ENCODE measurements around the gene RANBP9. TPM values are rescaled to one million over a fixed set of nuclear protein-coding genes. Genes with fewer than 3 reads are reported as not detected.

The RANBP9 gene
- total RNA-seq, 1 donor from 2014 or later, result 41.8 TPM

DNA sequence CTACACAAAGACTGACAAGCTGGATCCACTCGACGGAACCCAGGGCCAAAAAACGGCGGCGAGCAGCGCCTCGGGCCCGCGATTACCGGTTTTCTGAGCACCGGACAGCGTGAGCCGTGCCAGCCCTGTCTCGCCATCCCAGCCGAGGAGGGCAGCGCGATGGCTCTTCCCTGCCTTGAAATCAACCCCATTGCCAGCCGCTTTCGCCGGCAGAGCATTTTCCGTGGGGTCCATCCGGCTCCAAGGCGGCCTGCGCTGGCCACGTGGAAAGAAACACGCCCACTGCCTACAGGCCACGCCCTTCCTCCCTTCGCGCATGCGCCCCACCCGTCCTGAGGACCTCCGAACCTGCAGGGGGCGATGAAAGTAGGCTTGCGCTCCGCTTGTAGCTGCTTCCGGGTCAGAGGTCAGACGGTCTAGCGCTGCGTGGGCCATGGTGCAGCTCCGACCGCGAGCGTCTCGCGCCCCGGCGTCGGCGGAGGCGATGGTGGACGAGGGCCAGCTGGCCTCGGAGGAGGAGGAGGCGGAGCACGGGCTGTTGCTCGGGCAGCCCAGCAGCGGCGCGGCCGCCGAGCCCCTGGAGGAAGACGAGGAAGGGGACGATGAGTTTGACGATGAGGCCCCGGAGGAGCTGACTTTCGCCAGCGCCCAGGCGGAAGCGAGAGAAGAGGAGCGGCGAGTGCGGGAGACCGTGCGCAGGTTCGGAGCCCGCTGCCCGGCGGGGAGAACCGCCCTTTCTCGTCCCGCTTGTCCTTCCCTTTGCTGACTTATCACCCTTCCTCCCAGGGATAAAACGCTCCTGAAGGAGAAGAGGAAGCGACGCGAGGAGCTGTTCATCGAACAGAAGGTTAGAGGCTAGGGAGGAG lies 96.5 kb downstream of the RANBP9 start, which contains the start of gene NOL7:
TSS of gene NOL7 (plus strand) at position 410 of the 866 bp plus-strand sequence. CDS start at position 434, 24 bp downstream.
- intact Hi-C loops (cut with DNase I), result no loop called here
- peak; percentile 99 for ATAC-seq
- DNase-seq (ENCODE audit: low spot score), result peak; percentile 99

- ATAC-seq (peak; percentile 52), DNase-seq (ENCODE audit: low spot score) (no peak)
- intact Hi-C loops (cut with DNase I), result no loop called here
Observed at GRCh38 chr6:13614126-13614925, 97.3 kb downstream of the RANBP9 start.

- no peak for DNase-seq (ENCODE audit: low spot score)
- ATAC-seq, result no peak
- intact Hi-C loops (cut with DNase I), result no loop called here
Observed at GRCh38 chr6:13613029-13613594, 98.5 kb downstream of the RANBP9 start.

DNA sequence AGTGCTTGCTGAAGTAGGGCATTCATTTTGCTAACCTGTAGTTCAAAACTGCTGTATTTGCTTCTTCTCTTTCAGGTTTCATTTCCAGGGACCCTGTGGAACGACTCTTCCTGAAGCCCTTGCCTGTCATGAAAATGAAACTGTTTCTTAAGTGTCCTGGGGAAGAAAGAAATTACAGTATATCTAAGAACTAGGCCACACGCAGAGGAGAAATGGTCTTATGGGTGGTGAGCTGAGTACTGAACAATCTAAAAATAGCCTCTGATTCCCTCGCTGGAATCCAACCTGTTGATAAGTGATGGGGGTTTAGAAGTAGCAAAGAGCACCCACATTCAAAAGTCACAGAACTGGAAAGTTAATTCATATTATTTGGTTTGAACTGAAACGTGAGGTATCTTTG lies 99.9 kb downstream of the RANBP9 start:
- ATAC-seq (no peak), DNase-seq (ENCODE audit: low spot score) (no peak)
- intact Hi-C loops (cut with DNase I), result no loop called here

- DNase-seq (ENCODE audit: low spot score) (no peak), ATAC-seq (no peak)
- intact Hi-C loops (cut with DNase I), result no loop called here
Observed at GRCh38 chr6:13605634-13606033, 106.0 kb downstream of the RANBP9 start.

- no peak for ATAC-seq
- intact Hi-C loops (cut with DNase I), result no loop called here
- DNase-seq (ENCODE audit: low spot score), result no peak
Observed at GRCh38 chr6:13604546-13605416, 106.9 kb downstream of the RANBP9 start.

- intact Hi-C loops (cut with DNase I), result no loop called here
- DNase-seq (ENCODE audit: low spot score), result no peak
- no peak for ATAC-seq
Observed at GRCh38 chr6:13604135-13604534, 107.5 kb downstream of the RANBP9 start.

DNA sequence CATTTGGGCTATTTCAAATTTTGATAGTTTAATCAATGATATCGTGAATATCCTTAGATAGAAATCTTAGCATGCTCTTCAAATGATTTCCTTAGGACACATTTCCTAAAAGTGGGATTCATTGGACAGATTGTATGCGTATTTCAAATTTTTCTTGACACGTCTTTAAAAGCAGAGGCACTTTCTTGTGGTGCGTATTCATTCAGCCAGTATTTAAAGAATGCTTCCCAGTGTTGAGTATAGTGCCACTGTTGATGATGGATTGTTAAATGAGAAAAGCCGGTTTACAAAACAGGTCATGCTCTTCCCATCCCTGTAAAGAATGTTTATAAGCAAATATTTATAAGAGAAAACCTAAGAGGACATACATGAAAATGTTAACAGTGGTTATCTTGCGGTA lies 111.6 kb downstream of the RANBP9 start:
- DNase-seq (ENCODE audit: low spot score) (no peak), ATAC-seq (no peak)
- intact Hi-C loops (cut with DNase I), result no loop called here

- intact Hi-C loops (cut with DNase I), result no loop called here
- ATAC-seq, result no peak
- DNase-seq (ENCODE audit: low spot score), result no peak
Observed at GRCh38 chr6:13597073-13597472, 114.6 kb downstream of the RANBP9 start.

DNA sequence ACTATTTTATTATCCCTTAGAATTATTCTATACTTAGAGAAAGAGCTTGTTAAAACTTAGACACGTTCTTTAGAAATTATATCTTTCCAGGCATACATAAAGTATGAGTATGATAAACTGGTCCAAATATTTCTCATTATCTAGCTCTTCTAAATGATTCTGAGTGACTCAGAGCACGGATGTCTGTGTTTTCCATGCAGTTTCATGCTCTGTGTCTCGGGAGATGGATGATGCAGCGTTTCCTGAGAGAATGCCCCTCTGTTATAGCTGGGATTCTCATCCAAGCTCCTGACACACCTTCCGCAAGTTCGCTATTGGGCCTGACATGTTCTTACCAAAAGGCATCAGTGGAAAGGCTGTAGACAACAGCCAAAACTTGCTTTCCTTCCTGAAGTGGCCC lies 117.9 kb downstream of the RANBP9 start:
- intact Hi-C loops (cut with DNase I), result no loop called here
- ATAC-seq (no peak), DNase-seq (ENCODE audit: low spot score) (no peak)

GRCh38 chr6:13593103-13593502 lies 118.5 kb downstream of the RANBP9 start:
- DNase-seq (ENCODE audit: low spot score) (no peak), ATAC-seq (no peak)
- intact Hi-C loops (cut with DNase I), result no loop called here

DNA sequence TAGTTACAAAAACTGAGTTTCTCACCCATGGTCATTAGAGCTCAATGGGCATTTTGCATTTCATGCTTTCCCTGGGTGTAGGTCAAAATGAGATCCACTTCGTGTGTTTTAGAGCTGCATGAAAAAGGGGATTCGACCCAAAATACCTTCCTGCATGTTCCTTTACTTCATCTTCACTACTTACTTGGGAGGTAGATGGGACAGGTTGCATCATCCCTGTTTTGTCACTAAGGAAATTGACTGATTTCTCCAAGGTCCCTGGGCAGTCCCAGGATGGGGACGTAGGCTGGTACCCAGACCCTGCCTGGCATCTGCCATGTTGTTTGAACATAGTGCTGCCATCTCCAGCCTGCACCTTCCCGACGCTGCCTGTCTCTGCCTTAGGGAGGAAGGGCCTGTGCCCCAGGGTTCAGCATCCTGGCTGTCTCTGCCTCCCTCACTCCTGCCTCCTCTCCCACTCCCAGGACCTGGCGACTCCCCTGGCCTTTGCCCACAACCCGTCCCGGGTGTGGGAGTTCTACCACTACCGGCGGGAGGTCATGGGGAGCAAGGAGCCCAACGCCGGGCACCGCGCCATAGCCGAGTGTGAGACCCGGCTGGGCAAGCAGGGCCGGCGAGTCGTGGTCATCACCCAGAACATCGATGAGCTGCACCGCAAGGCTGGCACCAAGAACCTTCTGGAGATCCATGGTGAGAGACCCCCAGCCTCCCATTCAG lies 120.3 kb downstream of the RANBP9 start:
- ATAC-seq, result no peak
- intact Hi-C loops (cut with DNase I), result no loop called here
- DNase-seq (ENCODE audit: low spot score), result no peak

DNA sequence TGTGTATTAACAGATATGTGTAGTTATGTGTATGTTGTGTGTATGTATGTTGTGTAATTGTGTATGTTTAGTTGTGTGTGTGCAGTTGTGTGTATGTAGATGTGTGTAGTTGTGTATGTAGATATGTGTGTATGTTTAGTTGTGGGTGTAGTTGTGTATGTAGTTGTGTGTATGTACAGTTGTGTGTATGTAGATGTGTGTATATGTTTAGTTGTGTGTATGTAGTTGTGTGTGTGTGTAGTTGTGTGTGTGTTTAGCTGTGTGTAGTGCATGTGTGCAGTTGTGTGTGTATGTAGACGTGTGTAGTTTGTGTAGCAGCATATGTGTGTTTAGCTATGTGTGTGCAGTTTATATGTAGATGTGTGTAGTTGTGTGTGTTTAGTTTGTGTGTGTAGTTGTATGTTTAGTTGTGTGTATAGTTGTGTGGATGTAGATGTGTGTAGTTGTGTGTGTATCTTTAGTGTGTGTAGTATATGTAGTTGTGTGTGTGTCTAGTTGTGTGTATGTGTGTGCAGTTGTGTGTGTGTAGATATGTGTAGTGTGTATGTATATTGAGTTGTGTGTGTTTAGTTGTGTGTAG lies 121.0 kb downstream of the RANBP9 start:
- intact Hi-C loops (cut with DNase I), result no loop called here
- DNase-seq (ENCODE audit: low spot score) (no peak), ATAC-seq (no peak)

GRCh38 chr6:13589801-13590200 lies 121.8 kb downstream of the RANBP9 start:
- no peak for DNase-seq (ENCODE audit: low spot score)
- no peak for ATAC-seq
- intact Hi-C loops (cut with DNase I), result no loop called here

DNA sequence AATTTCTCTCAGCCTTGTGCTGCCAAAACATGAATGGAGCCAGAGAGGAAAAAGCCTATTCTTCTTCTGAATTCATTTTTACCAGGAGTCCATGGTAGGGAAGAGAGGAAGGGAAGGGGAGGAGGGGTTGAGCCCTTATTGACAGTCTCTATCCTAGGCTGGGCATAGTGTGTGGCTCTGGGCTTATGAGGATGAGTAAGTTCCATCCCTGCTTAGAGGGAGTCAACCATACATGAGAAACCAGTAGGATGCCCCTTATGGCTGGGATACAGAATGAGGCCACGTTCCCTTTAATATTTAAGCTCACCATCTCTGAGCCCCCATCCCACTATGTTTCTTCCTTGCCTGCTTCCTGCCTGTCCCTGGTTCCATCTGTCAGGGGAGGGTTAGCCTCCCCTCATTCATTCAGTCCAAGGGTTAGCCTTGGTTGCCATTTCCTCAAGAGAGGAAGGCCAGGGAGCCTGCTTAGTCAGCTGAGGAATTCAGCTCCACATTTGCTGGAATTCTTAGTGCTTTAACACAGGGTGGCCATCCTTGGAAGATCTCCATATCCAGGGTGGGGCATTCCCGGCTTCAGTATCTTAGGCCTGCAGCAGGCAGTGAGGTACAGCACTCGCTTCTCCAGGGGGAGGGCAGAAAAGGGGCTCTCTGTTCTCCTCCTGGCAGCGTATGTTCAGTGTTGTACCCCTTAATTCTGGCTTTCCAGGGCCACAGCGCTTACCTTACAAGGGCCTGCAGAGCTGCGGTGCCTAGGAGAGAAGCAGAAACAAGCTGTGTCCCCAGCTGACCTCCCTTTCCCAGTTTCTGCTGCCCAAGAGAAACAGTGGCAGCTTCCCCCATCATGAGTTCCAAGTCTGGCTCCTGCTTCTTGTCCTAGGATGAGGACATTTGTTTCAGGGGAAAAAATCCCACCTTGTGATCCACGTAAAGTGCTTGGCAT lies 124.8 kb downstream of the RANBP9 start:
- intact Hi-C loops (cut with DNase I), result no loop called here
- no peak for DNase-seq (ENCODE audit: low spot score)
- no peak for ATAC-seq

DNA sequence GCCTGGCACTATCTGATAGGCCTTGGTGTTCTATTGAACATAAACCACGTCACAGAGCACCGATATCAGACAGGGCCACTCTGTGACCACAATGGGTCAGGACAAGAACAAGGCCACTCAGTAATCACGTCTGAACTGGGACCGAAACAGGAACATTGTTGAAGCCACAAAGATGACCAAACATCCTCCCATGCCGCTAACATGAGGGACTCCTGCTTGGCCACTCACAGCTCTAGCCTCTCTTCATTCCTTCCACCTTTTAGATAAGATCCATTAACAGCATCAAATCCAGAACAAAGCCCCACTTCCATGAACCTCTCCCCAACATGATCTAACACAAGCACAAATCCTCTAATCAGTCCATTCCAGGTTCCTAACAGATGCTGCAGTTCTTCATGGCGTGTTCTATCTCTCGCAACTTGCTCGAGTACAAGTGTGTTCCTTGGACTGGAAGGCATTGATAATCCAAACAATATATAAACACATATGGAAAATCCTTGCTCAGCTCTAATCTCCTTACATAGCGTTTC lies 129.9 kb downstream of the RANBP9 start:
- intact Hi-C loops (cut with DNase I), result no loop called here
- ATAC-seq, result no peak
- no peak for DNase-seq (ENCODE audit: low spot score)

GRCh38 chr6:13579911-13580310 lies 131.7 kb downstream of the RANBP9 start:
- DNase-seq (ENCODE audit: low spot score), result no peak
- intact Hi-C loops (cut with DNase I), result no loop called here
- ATAC-seq, result no peak

All from sciatic nerve (tissue), 2 donors.